Uterus (tissue), 2 donors: ENCODE results near the gene CCDC149.

Source experiments
- CTCF ChIP-seq, 4 experiments: fragments of 200-600 bp in 2 of 4; fragments of 450-650 bp in 2 of 4; sonication (generic) in 2 of 4; IDR thresholded peaks; one replicate each; pipeline ENCODE4 v1.5.1; 2016 to 2019; ENCODE audit warnings: antibody characterized with exemption in 4 of 4, mild to moderate bottlenecking in 2 of 4, moderate library complexity in 1 of 4
- POLR2A ChIP-seq, 2 donors: fragments of 450-650 bp; IDR thresholded peaks; one replicate each; pipeline ENCODE4 v1.6.1; 2016; ENCODE audit warnings: antibody characterized with exemption in 2 of 2, mild to moderate bottlenecking in 1 of 2, moderate library complexity in 1 of 2

GRCh38 chr4:24794916-24795665 lies 117.8 kb downstream of the CCDC149 start, which contains the start of gene SOD3:
- TF ChIP-seq CTCF (IDR thresholded peaks at IDR 0.05) (no peak), POLR2A (IDR thresholded peaks at IDR 0.05) (peak; percentile 70 to 71)
